Measurements from ENCODE around the gene TNPO1.

TNPO1 gene

DNA sequence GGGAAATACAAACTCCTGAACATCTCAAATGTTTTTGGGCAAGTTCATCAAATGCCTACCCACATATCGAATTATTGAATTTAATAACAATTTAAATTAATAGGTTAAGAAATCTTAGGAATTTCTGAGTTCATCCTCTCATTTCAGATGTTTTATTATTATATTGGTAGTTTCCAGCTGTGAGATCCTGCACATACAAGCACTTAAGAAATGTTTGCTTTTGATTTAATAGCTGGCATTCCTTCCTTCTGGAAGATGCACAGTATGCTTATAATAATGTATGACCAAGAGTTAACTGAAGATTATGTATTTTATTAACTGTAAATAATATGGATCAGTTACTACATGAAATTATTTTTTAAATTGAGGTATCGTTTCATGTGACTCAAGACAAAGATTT lies 13.9 kb downstream of the TNPO1 start:
- TF ChIP-seq JUND (IDR thresholded peaks at IDR 0.05; ENCODE audit: low read depth): no peak
- in situ Hi-C loops (cut with HindIII; ENCODE audit: low pct_unique_long_range_greater_than_20kb, low sequenced_read_pairs): no loop called here
- DNase-seq (ENCODE audit: low read depth in 1 of 2, low spot score in 1 of 2): no peak

- no peak for DNase-seq (ENCODE audit: low read depth in 1 of 2, low spot score in 1 of 2)
- in situ Hi-C loops (cut with HindIII; ENCODE audit: low pct_unique_long_range_greater_than_20kb, low sequenced_read_pairs): no loop called here
- no peak for TF ChIP-seq JUND (IDR thresholded peaks at IDR 0.05; ENCODE audit: low read depth)
Measured at GRCh38 chr5:72831685-72832084, 15.2 kb downstream of the TNPO1 start.

GRCh38 chr5:72834924-72835323 lies 18.5 kb downstream of the TNPO1 start:
- no peak for TF ChIP-seq JUND (IDR thresholded peaks at IDR 0.05; ENCODE audit: low read depth)
- in situ Hi-C loops (cut with HindIII; ENCODE audit: low pct_unique_long_range_greater_than_20kb, low sequenced_read_pairs): no loop called here
- no peak for DNase-seq (ENCODE audit: low read depth in 1 of 2, low spot score in 1 of 2)

GRCh38 chr5:72835633-72836032 lies 19.2 kb downstream of the TNPO1 start:
- peak in 1 of 2 experiments; percentile 5 for DNase-seq (ENCODE audit: low read depth in 1 of 2, low spot score in 1 of 2)
- in situ Hi-C loops (cut with HindIII; ENCODE audit: low pct_unique_long_range_greater_than_20kb, low sequenced_read_pairs): no loop called here
- TF ChIP-seq JUND (IDR thresholded peaks at IDR 0.05; ENCODE audit: low read depth): no peak

DNA sequence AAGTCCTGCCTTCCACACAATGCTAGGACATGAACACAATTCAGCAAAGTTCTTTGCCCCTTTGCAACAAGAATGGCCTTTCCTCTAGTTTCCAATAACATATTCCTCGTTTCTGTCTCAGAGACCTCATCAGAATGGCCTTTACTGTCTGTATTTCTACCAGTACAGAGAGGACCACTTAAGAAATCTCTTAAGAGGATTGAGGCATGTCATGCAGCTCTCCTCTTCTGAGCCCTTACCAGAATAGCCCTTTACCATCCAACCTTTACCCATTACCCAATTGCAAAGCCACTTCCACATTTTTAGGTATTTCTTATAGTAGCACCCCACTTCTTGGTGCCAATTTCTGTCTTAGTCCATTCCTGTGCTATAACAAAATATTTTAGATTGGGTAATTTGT lies 20.3 kb downstream of the TNPO1 start:
- in situ Hi-C loops (cut with HindIII; ENCODE audit: low pct_unique_long_range_greater_than_20kb, low sequenced_read_pairs): no loop called here
- TF ChIP-seq JUND (IDR thresholded peaks at IDR 0.05; ENCODE audit: low read depth): no peak
- DNase-seq (ENCODE audit: low read depth in 1 of 2, low spot score in 1 of 2): no peak

DNA sequence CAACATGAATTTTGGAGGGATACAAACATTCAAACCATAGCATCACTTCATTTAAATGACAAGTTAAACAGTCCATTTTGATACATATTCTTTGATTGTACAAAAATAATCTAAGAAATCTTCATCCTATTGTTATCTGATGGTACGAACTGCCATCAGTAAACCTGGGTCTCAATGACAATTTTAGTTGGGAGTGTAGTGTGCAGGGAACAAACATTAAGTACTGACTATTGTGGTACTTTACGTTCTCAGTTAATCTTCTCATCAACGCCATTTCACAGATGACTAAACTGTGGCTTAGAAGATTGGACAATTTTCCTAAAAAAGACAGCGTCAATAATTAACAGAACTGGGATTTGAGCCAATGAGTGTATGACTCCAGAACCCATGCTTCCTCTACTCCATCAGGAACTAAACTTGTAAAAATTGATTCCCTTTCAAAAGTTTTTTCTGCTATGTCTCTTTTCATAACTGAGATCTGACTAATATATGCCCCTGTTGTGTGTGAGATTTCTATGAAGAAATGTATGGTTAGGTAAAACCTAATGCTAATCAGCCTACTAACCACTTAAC lies 21.1 kb downstream of the TNPO1 start:
- no peak for TF ChIP-seq JUND (IDR thresholded peaks at IDR 0.05; ENCODE audit: low read depth)
- in situ Hi-C loops (cut with HindIII; ENCODE audit: low pct_unique_long_range_greater_than_20kb, low sequenced_read_pairs): no loop called here
- DNase-seq (ENCODE audit: low read depth in 1 of 2, low spot score in 1 of 2): no peak

DNA sequence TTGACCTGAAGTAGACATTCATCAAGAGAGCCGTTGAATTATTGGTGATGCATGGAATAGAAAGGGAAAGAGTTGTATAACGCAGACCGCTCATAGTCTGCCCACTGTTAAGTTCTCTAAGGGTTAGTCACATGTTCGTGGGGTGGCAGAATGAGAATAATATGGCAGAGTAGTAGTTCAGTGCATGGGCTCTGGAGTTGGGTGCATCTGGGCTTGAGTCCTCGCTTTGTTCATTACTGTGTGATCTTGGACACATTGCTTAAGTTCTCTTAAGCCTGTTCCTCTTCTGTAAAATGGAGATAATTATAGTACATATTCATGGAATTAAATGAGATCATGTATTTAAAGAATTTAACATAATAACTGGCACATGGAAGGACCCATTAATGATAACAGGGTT lies 23.6 kb downstream of the TNPO1 start:
- in situ Hi-C loops (cut with HindIII; ENCODE audit: low pct_unique_long_range_greater_than_20kb, low sequenced_read_pairs): no loop called here
- no peak for DNase-seq (ENCODE audit: low read depth in 1 of 2, low spot score in 1 of 2)
- no peak for TF ChIP-seq JUND (IDR thresholded peaks at IDR 0.05; ENCODE audit: low read depth)

GRCh38 chr5:72841756-72842535 lies 25.5 kb downstream of the TNPO1 start:
- TF ChIP-seq JUND (IDR thresholded peaks at IDR 0.05; ENCODE audit: low read depth): no peak
- DNase-seq (ENCODE audit: low read depth in 1 of 2, low spot score in 1 of 2): no peak
- in situ Hi-C loops (cut with HindIII; ENCODE audit: low pct_unique_long_range_greater_than_20kb, low sequenced_read_pairs): no loop called here

GRCh38 chr5:72842816-72843215 lies 26.4 kb downstream of the TNPO1 start:
- peak in 1 of 2 experiments; percentile 36 for DNase-seq (ENCODE audit: low read depth in 1 of 2, low spot score in 1 of 2)
- in situ Hi-C loops (cut with HindIII; ENCODE audit: low pct_unique_long_range_greater_than_20kb, low sequenced_read_pairs): no loop called here
- TF ChIP-seq JUND (IDR thresholded peaks at IDR 0.05; ENCODE audit: low read depth): no peak

DNA sequence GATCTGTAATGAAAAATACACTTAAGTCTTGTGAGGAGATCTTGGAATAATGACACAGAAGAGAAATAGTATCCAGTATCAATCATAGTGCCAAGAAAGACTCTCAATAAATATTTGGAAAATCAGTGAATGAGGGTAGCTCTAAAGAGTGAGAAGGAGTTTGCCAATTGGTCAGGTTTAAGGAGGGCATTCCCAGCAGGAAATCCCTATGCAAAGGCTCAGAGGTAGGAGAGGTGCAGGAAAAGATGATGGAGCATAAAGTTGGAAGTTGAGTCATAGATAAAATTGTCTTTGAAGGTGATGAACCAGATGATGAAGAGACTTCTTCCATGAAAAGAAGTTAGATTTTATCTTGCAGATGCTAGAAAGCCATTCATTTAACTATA lies 27.8 kb downstream of the TNPO1 start:
- in situ Hi-C loops (cut with HindIII; ENCODE audit: low pct_unique_long_range_greater_than_20kb, low sequenced_read_pairs): no loop called here
- no peak for DNase-seq (ENCODE audit: low read depth in 1 of 2, low spot score in 1 of 2)
- no peak for TF ChIP-seq JUND (IDR thresholded peaks at IDR 0.05; ENCODE audit: low read depth)

DNA sequence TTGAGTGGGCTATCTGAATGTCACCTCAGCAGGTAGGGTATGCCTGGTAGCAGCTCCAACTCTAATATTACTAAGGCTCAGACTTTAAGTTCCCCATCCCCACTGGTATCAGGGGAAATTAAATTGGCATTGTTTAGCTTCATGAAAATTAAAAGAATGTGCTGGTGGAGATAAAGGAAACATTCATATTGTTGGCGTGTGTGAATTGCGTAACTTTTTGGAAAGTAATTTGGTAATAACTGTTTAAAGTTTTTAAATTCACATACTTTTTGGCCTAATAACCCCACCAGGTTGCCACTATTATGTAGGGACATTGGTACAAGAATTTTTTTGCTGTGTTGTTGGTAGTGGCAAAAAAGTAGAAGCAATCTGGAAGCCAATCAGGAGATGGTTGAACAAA lies 29.4 kb downstream of the TNPO1 start:
- in situ Hi-C loops (cut with HindIII; ENCODE audit: low pct_unique_long_range_greater_than_20kb, low sequenced_read_pairs): no loop called here
- TF ChIP-seq JUND (IDR thresholded peaks at IDR 0.05; ENCODE audit: low read depth): no peak
- DNase-seq (ENCODE audit: low read depth in 1 of 2, low spot score in 1 of 2): no peak

DNA sequence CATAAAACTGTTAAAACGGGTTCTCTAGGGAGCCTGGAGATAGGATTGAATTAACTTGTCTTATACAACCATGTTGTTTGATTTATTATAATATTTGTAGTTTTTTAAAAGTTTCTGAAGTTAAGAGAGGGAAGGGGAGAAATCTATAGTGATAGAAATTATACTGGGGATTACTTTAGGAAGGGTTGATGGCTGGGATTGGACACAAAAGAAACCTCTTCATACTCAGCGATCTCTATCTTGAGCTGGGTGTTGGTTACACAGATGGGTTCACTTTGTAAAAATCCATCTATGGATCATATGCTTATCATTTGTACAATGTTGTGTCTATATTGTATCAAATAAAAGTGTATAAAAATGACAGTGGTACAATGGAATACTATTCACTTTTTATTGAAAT lies 30.0 kb downstream of the TNPO1 start:
- no peak for DNase-seq (ENCODE audit: low read depth in 1 of 2, low spot score in 1 of 2)
- in situ Hi-C loops (cut with HindIII; ENCODE audit: low pct_unique_long_range_greater_than_20kb, low sequenced_read_pairs): no loop called here
- no peak for TF ChIP-seq JUND (IDR thresholded peaks at IDR 0.05; ENCODE audit: low read depth)

GRCh38 chr5:72847439-72847838 lies 31.0 kb downstream of the TNPO1 start:
- in situ Hi-C loops (cut with HindIII; ENCODE audit: low pct_unique_long_range_greater_than_20kb, low sequenced_read_pairs): no loop called here
- DNase-seq (ENCODE audit: low read depth in 1 of 2, low spot score in 1 of 2): no peak
- no peak for TF ChIP-seq JUND (IDR thresholded peaks at IDR 0.05; ENCODE audit: low read depth)
